ENCODE measurements around the gene CHD3.

- TF ChIP-seq ZNF274 (IDR thresholded peaks at IDR 0.05; ENCODE audit: low read depth, low read length) (no peak), YY1 (IDR thresholded peaks at IDR 0.05; ENCODE audit: insufficient read depth, insufficient read length) (no peak)
Observed at GRCh38 chr17:7951143-7951792, 62.7 kb downstream of the CHD3 start.

All from NT2/D1 (cell line).